G401.6 (cell line): Measurements from ENCODE around the gene SNTB2.
"Not testable (repeated sequence)": the region's sequence is repeated elsewhere in the genome, so short reads cannot be mapped to it uniquely, and the experiment has no call there.

Source experiments
- FAIRE-seq: peaks from 2 replicates; lab custom pipeline; 2012; peaks lifted over from hg19 to GRCh38; lab: Jason Lieb, UNC

Gene SNTB2

GRCh38 chr16:69291657-69292056, 104.7 kb downstream of the SNTB2 start:
- FAIRE-seq = not testable (repeated sequence)

- FAIRE-seq = no peak
These were observed 106.4 kb downstream of the SNTB2 start for GRCh38 chr16:69293401-69293800.

GRCh38 chr16:69294051-69294450, 107.1 kb downstream of the SNTB2 start:
- no peak for FAIRE-seq

- not testable (repeated sequence) for FAIRE-seq
These were observed 109.8 kb downstream of the SNTB2 start for GRCh38 chr16:69296771-69297170.

DNA sequence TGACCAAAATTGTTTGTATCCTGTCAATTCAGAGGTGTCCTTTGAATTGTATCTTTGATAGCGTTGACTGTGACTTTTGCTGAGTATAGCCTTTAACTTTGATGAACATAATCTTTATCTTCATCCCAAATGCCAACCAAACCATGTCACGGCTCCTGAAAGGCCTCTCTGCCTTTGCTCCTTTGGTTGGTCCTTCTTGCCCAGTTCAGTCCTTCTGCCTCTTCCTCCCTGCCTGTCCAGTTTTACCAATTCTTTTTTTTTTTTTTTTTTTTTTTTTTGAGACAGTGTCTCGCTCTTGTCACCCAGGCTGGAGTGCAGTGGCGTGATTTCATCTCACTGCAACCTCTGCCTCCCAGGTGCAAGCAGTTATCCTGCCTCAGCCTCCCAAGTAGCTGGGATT, 111.3 kb downstream of the SNTB2 start:
- FAIRE-seq = no peak

- no peak for FAIRE-seq
These were observed 114.2 kb downstream of the SNTB2 start for GRCh38 chr16:69301187-69301586.

DNA sequence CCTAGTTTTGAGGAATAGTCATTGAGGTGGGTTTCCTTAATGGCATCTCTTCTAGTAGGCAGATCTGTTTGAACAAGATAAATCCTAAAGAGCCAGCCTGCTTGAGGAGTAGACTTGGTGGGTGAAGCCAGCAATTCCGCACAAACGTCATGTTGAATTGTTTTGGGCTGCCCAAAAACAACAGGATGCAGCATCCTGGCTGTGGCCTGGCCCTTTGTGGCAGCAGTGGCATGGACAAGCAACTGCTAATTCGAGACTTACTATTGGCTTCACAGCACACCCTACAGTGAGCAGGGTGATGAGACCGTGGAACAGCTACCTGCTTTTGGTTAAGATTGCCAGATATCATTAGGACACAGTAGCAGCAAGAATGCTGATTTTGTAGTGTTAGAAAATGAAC, 114.9 kb downstream of the SNTB2 start:
- no peak for FAIRE-seq

DNA sequence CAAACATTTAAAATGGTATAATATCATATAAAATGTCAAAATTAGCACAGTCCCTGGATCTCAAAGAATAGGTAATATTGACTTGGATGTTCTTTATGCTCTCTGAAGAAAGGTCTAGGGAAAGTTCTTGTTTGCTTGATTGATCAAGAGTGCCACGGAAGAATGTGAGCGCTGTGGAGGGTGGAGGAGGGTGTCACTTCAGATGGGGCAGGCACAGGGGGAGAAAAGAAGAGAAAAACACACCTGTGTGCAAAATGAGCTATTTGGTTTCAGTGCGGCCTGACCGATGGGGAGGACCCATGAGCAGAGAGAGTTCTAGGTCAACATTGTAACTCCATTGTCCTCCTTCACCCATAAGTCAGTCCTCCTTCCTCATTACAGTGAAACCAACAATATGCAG, 115.3 kb downstream of the SNTB2 start:
- FAIRE-seq = no peak

DNA sequence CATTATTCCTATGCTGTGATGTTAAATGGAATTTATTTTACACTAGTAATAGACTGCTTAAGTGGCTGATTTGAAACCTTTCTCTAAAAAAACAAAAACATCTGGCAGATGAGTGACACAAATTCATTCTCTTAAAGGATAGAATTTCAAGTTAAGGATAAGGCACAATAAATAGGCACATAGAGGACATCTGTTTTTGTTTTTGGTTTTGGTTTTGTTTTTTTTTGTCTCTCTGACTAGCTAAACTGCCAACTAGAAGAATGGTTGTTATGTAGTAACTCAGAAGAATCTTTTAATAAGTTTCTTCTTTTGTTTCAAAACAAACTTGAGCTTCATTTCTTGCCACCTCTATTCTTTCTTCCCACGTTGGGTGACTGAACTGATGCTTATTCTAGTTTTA, 119.1 kb downstream of the SNTB2 start:
- FAIRE-seq = no peak

DNA sequence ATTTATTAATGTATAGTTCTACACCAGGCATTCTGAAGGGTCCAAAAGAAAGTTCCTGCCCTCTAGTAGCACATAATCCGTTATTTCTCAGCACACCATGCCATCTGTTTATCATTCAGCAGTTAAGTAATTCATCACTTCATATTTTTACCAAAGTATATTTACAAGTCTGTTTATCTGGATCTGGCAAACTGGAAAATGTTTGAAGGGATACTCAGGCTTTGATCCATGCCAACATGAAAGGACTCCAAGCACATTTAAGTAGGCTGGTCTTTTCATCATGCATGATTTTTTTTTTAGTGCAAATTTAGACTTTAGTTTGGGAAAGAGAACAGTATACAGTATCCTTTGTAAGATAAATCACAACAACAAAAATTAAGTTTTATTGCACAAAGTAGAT, 120.1 kb downstream of the SNTB2 start:
- no peak for FAIRE-seq

DNA sequence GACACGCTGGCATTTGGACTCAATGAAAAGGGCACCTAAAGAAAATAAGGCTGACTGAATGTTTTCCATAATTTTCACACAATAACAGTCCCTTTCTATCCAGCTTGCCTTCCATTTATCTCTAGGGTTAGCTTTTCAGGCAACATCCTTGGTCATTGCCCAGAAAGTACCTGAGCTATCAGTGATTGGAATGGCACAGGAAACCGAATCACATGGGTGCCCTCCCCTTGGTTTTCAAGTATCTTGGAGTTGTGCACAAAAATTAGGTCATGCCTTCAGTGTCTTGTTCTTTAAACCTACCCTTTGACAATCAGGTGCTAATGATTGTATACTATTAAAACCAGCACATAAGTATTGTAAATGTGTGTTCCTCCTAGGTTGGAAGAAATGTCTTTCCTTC, 120.9 kb downstream of the SNTB2 start:
- no peak for FAIRE-seq

DNA sequence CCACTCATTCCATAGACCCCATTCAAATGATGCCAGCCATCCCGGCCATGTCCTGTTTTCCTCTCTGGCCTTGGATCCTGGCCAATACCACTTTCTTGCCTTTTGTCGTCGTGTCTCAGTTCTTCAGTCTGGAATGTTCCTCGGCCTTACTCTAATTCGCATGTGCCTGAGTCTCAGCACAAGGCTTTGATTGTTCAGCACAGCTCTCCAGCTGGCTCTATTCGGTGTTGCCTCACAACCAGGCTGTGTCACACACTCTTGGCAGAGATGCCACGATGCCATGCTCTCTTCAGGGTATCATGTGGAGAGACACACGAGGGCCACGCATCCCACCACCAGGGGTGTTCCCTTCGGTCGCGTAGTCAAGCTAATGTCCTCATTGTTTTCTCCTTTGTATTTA, 122.4 kb downstream of the SNTB2 start:
- no peak for FAIRE-seq

GRCh38 chr16:69310653-69311532, 123.9 kb downstream of the SNTB2 start, which contains the start of gene VPS4A:
Gene VPS4A, plus strand, starts transcription at chr16:69311350. Its CDS starts 162 bp downstream, at chr16:69311512.
- no peak for FAIRE-seq

DNA sequence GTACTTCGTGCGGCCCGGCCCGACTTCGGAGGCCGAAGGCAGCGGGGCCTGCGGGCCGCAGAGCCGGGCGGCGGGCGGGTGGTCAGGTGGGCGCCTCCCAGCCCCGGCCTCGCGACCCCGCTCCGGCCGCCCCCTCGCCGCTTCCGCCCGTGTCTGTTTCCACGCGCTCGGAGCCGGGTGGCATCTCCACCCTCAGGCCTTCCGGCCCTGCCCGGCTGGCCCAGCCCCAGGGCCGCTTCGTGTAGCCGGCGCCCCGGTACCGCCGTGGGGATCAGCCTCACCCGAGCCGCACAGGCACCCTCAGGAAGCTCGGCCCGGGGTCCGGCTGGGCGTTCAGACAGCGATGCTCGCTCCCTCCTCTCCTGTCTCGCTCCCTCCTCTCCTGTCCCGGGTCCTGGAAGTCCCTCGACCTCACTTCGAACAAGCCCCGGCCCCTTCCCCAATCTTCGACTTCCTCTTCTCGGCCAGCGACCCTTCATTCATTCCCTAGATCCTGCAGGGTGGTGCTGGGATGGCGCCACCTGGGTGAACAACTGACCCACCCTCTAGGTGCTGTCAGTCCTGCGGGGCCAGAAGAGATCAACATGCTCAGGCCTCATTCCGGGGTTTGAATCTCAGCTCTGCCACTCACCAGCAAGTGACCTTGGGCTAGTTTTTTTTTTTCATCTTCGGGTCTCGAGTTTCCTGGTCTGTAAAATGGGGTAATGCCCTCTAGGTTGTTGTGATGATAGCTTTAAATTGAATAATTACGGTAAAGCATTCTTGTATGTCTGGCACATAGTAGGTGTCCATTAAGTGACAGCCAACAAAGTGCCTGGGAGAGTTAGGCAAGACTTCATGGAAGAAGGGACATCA, 124.8 kb downstream of the SNTB2 start:
- FAIRE-seq = no peak

GRCh38 chr16:69313469-69313868, 126.5 kb downstream of the SNTB2 start:
- no peak for FAIRE-seq

- no peak for FAIRE-seq
These were observed 127.6 kb downstream of the SNTB2 start for GRCh38 chr16:69314534-69314933.

DNA sequence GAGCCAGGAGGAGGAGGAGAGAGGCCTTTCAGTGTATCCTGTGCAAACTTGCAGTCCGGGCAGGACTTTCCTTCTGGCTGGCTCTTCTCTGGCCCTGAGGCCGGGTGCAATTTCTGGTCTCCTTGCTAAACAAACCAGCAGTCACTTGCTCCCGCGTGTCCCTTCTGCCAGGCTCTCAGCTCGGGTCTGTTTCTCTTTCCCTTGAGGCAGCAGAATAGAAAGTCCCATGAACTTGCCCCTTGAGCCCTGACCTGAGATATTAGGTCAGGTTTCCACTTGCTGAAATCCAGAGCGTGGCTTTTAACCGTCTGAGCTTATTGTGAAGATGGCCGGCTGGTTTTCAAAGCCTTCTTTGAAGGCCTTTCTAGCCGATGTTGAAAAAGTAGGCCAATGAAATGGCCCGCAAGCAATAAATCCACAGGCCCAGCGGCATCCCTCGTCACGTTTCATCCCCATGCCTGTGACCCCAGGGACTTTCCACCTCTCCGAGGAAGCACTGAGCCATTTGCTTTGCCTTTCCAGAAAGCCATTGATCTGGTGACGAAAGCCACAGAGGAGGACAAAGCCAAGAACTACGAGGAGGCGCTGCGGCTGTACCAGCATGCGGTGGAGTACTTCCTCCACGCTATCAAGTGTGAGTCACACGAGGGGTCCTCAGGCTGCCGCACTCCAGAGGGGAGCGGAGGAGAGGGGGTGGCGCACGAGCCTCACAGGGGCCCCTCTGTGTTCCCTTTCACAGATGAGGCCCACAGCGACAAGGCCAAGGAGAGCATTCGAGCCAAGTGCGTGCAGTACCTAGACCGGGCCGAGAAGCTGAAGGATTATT, 128.7 kb downstream of the SNTB2 start:
- FAIRE-seq = no peak

DNA sequence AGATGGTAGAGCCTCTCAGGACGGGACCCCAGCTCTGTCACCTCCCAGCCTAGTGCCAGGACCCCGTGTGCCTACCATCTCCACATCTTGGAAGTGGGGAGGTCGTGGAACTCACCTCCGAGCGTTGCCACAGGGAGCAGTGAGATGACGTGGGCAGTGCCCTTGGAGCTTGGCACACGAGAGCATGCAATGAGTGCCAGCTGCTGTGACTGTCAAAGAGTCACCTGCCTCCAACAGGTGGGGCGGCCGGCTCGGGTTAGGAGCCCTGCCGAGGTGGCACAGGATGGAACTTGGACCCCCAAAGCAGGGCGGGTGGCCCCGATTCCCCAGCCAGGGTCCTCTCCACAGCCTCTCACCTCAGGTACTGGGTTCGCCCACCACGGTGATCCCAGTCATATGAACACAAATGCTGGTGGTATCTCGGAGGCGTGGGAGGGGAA, 129.7 kb downstream of the SNTB2 start:
- no peak for FAIRE-seq

GRCh38 chr16:69318177-69318910, 131.4 kb downstream of the SNTB2 start:
- no peak for FAIRE-seq

DNA sequence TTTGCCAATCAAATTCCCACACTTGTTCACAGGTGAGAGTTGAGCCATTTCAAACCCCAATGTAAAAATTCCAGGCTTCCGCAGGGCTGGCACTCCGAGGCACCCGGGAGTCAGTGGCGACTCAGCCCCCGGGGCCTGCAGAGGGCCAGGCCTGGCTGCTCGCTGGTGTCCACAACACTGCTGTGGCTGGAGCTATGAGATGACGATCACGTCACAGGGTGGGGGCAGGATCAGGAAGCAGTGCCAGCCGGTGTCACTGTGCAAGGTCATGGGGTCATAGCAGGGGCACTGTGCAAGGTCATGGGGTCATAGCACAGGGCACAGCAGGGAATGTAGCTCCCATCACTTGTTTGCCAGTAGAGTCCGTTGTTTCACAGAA, 131.9 kb downstream of the SNTB2 start:
- no peak for FAIRE-seq

DNA sequence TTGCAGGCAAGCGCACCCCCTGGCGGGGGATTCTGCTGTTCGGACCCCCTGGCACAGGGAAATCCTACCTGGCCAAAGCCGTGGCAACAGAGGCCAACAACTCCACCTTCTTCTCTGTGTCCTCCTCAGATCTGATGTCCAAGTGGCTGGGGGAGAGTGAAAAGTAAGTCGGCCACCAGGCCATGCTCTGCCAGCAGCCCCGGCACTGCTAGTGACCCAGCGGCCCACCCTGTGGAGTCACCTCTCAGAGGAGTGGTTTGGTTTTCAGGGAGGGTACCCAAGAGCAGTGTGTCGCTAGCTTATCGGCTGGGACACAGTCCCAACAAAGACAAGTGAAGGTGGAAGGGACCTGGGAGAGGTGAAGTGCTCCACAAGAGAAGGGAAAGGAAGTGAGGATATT, 132.4 kb downstream of the SNTB2 start:
- FAIRE-seq = no peak
